BLaER1 treated with 17β-estradiol and CSF1 and Interleukin-3, amounts not matched to agents 10 nM and 100 nM (cell line): ENCODE measurements around the gene PPM1E.
A peak's percentile ranks its signal among the peaks of the same experiment; 100 is the strongest.

ENCODE experiments used
- H3K27ac ChIP-seq, 11 experiments: shearing (Covaris generic); formaldehyde crosslinking; 2 replicates each; pipeline ENCODE4 v1.8.1; 2022
- H3K27me3 ChIP-seq, 11 experiments: shearing (Covaris generic); formaldehyde crosslinking; 2 replicates each; pipeline ENCODE4 v1.8.1; 2022
- H3K36me3 ChIP-seq, 11 experiments: shearing (Covaris generic); formaldehyde crosslinking; 2 replicates each; pipeline ENCODE4 v1.8.1; 2022
- H3K4me1 ChIP-seq, 10 experiments: shearing (Covaris generic); formaldehyde crosslinking; 2 replicates each; pipeline ENCODE4 v1.8.1; 2022
- H3K4me2 ChIP-seq, 11 experiments: shearing (Covaris generic); formaldehyde crosslinking; 2 replicates each; pipeline ENCODE4 v1.8.1; 2022
- H3K4me3 ChIP-seq, 10 experiments: shearing (Covaris generic); formaldehyde crosslinking; 2 replicates each; pipeline ENCODE4 v1.8.1; 2022
- H3K9ac ChIP-seq, 11 experiments: shearing (Covaris generic); formaldehyde crosslinking; 2 replicates each; pipeline ENCODE4 v1.8.1; 2022
- H3K9me3 ChIP-seq, 11 experiments: shearing (Covaris generic); formaldehyde crosslinking; replicated peaks in 1 of 11; 2 replicates each; pipeline ENCODE4 v1.8.1; 2022
- H4K20me1 ChIP-seq, 11 experiments: shearing (Covaris generic); formaldehyde crosslinking; 2 replicates each; pipeline ENCODE4 v1.8.1; 2022
- Cebpa-rat ChIP-seq, 11 experiments: shearing (Covaris generic); IDR thresholded peaks; 2 replicates each; pipeline ENCODE4 v1.8.1; 2022

PPM1E gene

DNA sequence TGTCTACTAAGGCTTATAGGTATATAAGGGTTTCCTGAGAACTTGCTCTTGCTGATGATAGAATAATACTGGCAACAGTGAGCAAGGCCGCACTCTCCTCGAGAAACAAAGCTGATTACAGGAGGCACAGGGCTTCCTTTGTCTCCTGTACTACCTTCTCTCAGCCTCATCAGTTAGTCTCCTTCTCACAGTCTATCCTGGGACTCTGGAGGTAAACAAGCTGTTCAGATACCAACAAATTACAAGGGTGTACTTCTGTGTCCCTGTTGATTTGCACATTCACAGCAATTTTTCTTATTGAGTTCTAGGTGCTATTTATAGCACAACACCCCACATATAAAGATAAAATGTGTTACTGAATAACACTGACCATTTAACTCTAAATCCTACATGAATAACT, 252.3 kb downstream of the PPM1E start:
- peak overlapping the region in 1 of 11 experiments; percentile 21; a peak in 1 of 22 replicates for H3K9ac ChIP-seq
- no peaks in the 10 kb centered on the region for H4K20me1 ChIP-seq
- H3K27ac ChIP-seq = no peak overlapping the region
- H3K9me3 ChIP-seq = no peaks in the 10 kb centered on the region
- peaks cover 28 to 71% (median 52%) of the 10 kb centered on the region in 11 experiments for H3K36me3 ChIP-seq
- no peaks in the 10 kb centered on the region for H3K27me3 ChIP-seq
- H3K4me2 ChIP-seq = no peak overlapping the region
- H3K4me3 ChIP-seq = no peak overlapping the region
- H3K4me1 ChIP-seq = peaks cover 7 to 18% (median 10%) of the 10 kb centered on the region in 10 experiments
- no peak for TF ChIP-seq Cebpa-rat (IDR thresholded peaks at IDR 0.05)

DNA sequence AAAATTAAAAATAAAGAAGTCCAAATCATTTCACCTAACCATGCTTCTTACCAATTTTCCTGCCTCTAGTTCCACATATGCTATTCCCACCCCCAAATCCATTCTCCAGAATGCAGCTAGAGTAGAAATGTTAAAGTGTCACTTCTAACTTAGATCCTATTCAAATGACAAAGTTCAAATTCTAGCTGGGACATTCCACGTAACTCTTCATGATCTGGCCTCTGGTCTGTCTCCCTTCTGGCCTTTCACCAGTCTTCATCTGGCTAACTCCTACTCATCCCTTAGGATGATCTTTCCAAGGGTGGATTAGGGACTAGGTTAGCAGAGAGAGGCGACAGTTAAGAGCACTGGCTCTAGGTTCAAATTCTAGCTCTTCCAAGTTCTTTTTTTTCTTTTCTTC, 253.1 kb downstream of the PPM1E start:
- Histone ChIP-seq H3K36me3 (peaks cover 28 to 79% (median 59%) of the 10 kb centered on the region in 11 experiments), H3K4me3 (no peak overlapping the region), H3K9ac (no peak overlapping the region), H3K27ac (no peak overlapping the region), H3K27me3 (no peaks in the 10 kb centered on the region), H4K20me1 (no peaks in the 10 kb centered on the region), H3K9me3 (no peaks in the 10 kb centered on the region), H3K4me1 (peaks cover 2 to 10% (median 5%) of the 10 kb centered on the region in 10 experiments; a peak in 15 of 20 replicates), H3K4me2 (no peak overlapping the region)
- TF ChIP-seq Cebpa-rat (IDR thresholded peaks at IDR 0.05) = no peak

DNA sequence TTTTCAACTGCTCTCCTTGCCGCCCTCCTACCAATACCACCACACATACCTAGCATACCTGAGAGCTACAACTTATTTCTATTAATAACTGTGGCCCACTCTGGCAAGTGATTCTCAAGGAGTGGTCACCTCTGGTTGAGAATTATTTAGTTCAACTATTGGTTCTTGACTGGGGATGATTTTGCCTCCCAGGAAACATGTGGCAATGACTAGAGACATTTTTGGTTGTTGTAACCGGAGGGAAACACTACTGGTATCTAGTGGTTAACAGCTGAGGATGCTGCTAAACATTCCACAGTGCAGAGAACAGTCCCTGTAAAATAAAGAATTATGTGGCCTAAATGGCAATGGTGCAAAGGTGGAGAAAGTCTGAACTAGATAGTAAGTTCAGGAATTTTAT, 254.4 kb downstream of the PPM1E start:
- H3K27me3 ChIP-seq = no peaks in the 10 kb centered on the region
- H3K27ac ChIP-seq = no peak overlapping the region
- no peak overlapping the region for H3K4me3 ChIP-seq
- H3K36me3 ChIP-seq = peaks cover 28 to 91% (median 70%) of the 10 kb centered on the region in 11 experiments
- no peak for TF ChIP-seq Cebpa-rat (IDR thresholded peaks at IDR 0.05)
- H4K20me1 ChIP-seq = no peaks in the 10 kb centered on the region
- peaks cover 0 to 7% (median 0%) of the 10 kb centered on the region in 10 experiments; a peak in 5 of 20 replicates for H3K4me1 ChIP-seq
- no peak overlapping the region for H3K9ac ChIP-seq
- H3K4me2 ChIP-seq = no peak overlapping the region
- no peaks in the 10 kb centered on the region for H3K9me3 ChIP-seq

DNA sequence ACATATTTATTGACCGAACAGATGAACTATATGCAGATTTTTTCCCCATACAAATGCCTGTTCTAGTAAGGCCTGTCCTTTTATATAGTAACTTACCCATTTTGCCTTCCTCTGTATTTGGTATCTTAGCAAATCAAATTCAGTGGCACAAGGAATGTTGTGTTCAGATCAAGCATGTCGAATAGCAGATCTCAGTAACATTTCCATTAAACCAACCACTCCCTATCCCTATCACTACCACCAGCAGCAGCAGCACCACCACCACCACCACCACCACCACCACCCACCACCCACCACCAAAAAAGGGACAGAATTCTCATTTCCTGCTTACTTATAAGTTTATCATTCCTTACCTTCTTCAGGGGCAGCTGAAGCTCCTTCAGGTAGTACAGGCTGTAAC, 256.3 kb downstream of the PPM1E start:
- Histone ChIP-seq H3K36me3 (peaks cover 45 to 96% (median 79%) of the 10 kb centered on the region in 11 experiments), H3K4me2 (no peak overlapping the region), H3K9me3 (no peaks in the 10 kb centered on the region), H3K4me1 (peaks cover 0 to 7% (median 0%) of the 10 kb centered on the region in 10 experiments; a peak in 5 of 20 replicates), H3K27ac (no peak overlapping the region), H3K27me3 (no peaks in the 10 kb centered on the region), H4K20me1 (no peaks in the 10 kb centered on the region), H3K4me3 (no peak overlapping the region), H3K9ac (no peak overlapping the region)
- no peak for TF ChIP-seq Cebpa-rat (IDR thresholded peaks at IDR 0.05)

DNA sequence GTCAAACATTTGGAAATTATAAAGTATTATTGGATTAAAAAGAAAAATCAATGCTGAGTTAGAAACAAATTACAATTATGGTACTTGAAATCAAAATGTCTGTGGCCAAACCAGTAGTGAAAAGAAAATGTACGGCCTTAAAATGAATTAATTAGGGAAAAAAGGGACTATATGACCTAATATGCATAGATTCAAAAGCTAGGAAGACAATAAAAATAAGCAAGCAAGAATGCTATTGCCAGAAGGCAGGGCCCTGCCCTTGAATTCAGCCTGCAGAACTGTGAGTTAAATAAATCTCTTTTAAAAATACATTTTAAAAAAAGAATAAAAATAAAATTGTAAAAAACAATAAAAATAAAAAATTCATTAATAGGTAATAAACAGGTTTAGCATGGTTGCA, 262.4 kb downstream of the PPM1E start:
- no peak overlapping the region for H3K9ac ChIP-seq
- no peak for TF ChIP-seq Cebpa-rat (IDR thresholded peaks at IDR 0.05)
- H3K4me2 ChIP-seq = no peak overlapping the region
- peaks cover 29 to 65% (median 52%) of the 10 kb centered on the region in 11 experiments for H3K36me3 ChIP-seq
- peaks cover 0 to 8% (median 6%) of the 10 kb centered on the region in 11 experiments; a peak in 10 of 22 replicates for H3K9me3 ChIP-seq
- no peak overlapping the region for H3K4me3 ChIP-seq
- no peak overlapping the region for H3K27ac ChIP-seq
- peaks cover 0 to 7% (median 0%) of the 10 kb centered on the region in 10 experiments; a peak in 5 of 20 replicates for H3K4me1 ChIP-seq
- no peaks in the 10 kb centered on the region; a peak in 1 of 22 replicates for H4K20me1 ChIP-seq
- H3K27me3 ChIP-seq = no peaks in the 10 kb centered on the region

DNA sequence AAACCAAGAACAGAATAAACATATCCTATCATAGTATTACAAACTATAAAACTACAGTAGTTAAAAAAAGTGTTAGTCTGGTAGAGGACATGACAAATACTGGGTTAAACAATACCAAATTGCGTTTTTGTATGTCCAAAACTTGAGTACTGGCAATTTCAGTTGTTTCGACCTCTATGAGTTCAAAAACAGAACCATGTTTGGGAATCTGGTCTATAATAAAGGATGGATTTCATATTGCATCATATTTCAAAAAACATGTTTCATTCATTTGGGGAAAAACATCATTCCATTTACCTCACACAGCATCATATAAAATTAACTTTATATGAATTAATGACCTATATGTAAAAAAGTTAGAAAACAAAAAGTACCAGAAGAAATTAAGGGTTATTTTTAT, 269.3 kb downstream of the PPM1E start:
- Histone ChIP-seq H3K9me3 (peaks cover 0 to 8% (median 6%) of the 10 kb centered on the region in 11 experiments; a peak in 10 of 22 replicates), H3K36me3 (peaks cover 31 to 72% (median 46%) of the 10 kb centered on the region in 11 experiments), H4K20me1 (no peaks in the 10 kb centered on the region; a peak in 1 of 22 replicates), H3K27me3 (no peaks in the 10 kb centered on the region), H3K4me3 (no peak overlapping the region), H3K27ac (no peak overlapping the region), H3K9ac (no peak overlapping the region), H3K4me1 (peaks cover 0 to 22% (median 5%) of the 10 kb centered on the region in 10 experiments; a peak in 11 of 20 replicates), H3K4me2 (no peak overlapping the region)
- TF ChIP-seq Cebpa-rat (IDR thresholded peaks at IDR 0.05) = no peak

DNA sequence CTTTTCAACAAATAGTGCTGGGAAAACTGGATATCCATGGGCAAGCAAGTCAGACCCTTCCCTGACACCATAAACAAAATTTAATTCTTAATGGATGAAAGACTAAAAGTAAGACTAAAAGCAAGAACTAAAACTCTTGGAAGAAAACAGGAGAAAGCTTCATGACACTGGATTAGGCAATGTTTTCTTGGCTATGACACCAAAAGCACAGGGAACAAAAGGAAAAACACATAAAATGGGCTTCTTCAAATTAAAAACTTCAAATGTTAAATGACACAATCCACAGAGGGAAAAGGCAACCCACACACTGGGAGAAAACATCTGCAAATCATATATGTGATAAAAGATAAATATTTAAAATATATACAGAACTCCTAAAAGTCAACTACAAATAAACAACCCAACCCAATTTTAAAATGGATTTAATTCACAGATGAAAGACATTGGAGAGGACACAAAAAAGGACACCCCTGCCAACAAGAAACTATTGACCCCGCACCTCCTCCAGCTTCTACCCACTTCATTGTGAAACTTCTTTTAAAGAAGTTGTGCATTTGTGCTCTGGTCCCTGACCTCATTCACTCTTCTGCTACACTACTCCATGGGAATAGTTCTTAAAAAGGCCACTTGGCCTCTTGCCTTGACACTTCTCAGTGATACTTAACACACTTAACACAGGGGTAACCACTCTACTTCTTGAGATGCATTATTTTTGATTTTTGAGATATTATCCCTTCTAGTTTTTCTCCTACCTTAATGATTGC, 270.7 kb downstream of the PPM1E start:
- no peaks in the 10 kb centered on the region for H3K27me3 ChIP-seq
- no peaks in the 10 kb centered on the region; a peak in 1 of 22 replicates for H4K20me1 ChIP-seq
- peaks cover 0 to 22% (median 5%) of the 10 kb centered on the region in 10 experiments; a peak in 11 of 20 replicates for H3K4me1 ChIP-seq
- no peak overlapping the region for H3K27ac ChIP-seq
- TF ChIP-seq Cebpa-rat (IDR thresholded peaks at IDR 0.05) = no peak
- no peak overlapping the region for H3K9ac ChIP-seq
- H3K4me3 ChIP-seq = no peak overlapping the region
- peaks cover 23 to 73% (median 47%) of the 10 kb centered on the region in 11 experiments for H3K36me3 ChIP-seq
- 0 out of 22 replicates have a peak overlapping the region, but pooled peaks of 1 of the 11 experiments have one; percentile 6 for H3K4me2 ChIP-seq
- peaks cover 0 to 2% (median 1%) of the 10 kb centered on the region in 11 experiments; a peak in 10 of 22 replicates for H3K9me3 ChIP-seq

DNA sequence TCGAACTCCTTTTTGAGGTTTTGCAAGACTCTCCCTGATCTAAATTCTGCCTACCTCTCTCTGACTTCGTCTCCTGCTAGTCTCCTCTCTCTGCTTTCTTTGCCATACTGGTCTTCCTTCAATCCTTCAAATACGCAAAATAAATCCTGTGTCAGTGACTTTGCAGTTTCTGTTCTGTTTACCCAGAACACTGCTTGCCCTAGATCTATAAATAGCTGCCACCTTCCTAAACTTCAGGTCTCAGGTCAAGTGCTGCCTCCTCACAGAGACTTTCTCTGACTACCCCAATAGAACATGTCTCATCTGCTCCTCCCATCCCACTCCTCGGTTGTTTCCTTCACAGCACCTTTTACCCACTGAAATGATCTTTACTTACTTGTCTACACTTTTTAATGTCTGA, 272.1 kb downstream of the PPM1E start:
- H3K4me3 ChIP-seq = no peak overlapping the region
- H3K27me3 ChIP-seq = no peaks in the 10 kb centered on the region
- H3K9ac ChIP-seq = no peak overlapping the region
- H3K4me2 ChIP-seq = peak overlapping the region in 6 of 11 experiments; percentile 27 to 61 (median 35); a peak in 8 of 22 replicates
- H3K36me3 ChIP-seq = peaks cover 28 to 80% (median 53%) of the 10 kb centered on the region in 11 experiments; a peak in 21 of 22 replicates
- H4K20me1 ChIP-seq = no peaks in the 10 kb centered on the region; a peak in 1 of 22 replicates
- peaks cover 0 to 22% (median 5%) of the 10 kb centered on the region in 10 experiments; a peak in 11 of 20 replicates for H3K4me1 ChIP-seq
- no peak overlapping the region for H3K27ac ChIP-seq
- no peak for TF ChIP-seq Cebpa-rat (IDR thresholded peaks at IDR 0.05)
- no peaks in the 10 kb centered on the region for H3K9me3 ChIP-seq

DNA sequence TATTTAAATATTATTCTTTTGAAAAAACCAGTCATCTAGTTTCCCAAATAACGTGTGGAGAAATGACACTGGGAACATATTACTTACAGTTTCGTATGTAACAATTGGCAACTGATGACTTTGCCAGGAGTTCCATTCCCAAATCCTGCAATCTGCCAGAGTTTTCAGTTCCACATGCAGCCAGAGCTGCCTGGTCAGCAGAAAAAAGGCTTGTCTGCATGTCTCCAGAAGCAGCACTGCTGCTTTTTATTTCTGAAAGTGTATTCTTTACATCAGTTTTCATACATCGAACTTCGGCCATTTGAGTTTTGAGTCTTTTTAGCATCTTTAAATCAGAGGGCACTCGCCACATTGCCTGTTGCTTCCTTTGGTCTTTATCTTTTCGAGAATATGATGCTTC, 272.7 kb downstream of the PPM1E start:
- peak overlapping the region in 2 of 11 experiments; percentile 45 to 61; a peak in 1 of 22 replicates for H3K4me2 ChIP-seq
- no peak overlapping the region for H3K4me3 ChIP-seq
- H3K9me3 ChIP-seq = no peaks in the 10 kb centered on the region
- no peak for TF ChIP-seq Cebpa-rat (IDR thresholded peaks at IDR 0.05)
- H3K4me1 ChIP-seq = peaks cover 0 to 22% (median 5%) of the 10 kb centered on the region in 10 experiments; a peak in 11 of 20 replicates
- no peaks in the 10 kb centered on the region for H3K27me3 ChIP-seq
- no peak overlapping the region for H3K27ac ChIP-seq
- peaks cover 32 to 85% (median 59%) of the 10 kb centered on the region in 11 experiments; a peak in 21 of 22 replicates for H3K36me3 ChIP-seq
- no peaks in the 10 kb centered on the region; a peak in 1 of 22 replicates for H4K20me1 ChIP-seq
- H3K9ac ChIP-seq = no peak overlapping the region
